H1 (cell line): ENCODE data around the gene TEX54. TPM values are rescaled to one million over a fixed set of nuclear protein-coding genes. Genes with fewer than 3 reads are reported as not detected.

ENCODE experiments used
- CEBPB ChIP-seq: IDR thresholded peaks from 2 replicates; pipeline ENCODE4 v1.6.1; 2012; ENCODE audit warnings: low read depth, low read length
- CHD7 ChIP-seq: fragments of 300-600 bp; sonication (generic); IDR thresholded peaks from 2 replicates; pipeline ENCODE4 v1.7.1; 2012; ENCODE audit warnings: low read length, moderate library complexity, mild to moderate bottlenecking, inconsistent platforms; ENCODE audit not compliant: insufficient replicate concordance
- CREB1 ChIP-seq: IDR thresholded peaks from 2 replicates; pipeline ENCODE4 v1.6.1; 2012; ENCODE audit warnings: inconsistent platforms
- HDAC6 ChIP-seq: IDR thresholded peaks from one replicate; pipeline ENCODE4 v1.7.1; 2012; ENCODE audit warnings: low read depth, mild to moderate bottlenecking, inconsistent platforms, low read length, moderate library complexity
- MAFK ChIP-seq: IDR thresholded peaks from 2 replicates; pipeline ENCODE4 v1.6.1; 2012; ENCODE audit warnings: low read depth, mild to moderate bottlenecking, improper control_type of control experiment, low read length
- POLR2AphosphoS5 ChIP-seq: IDR thresholded peaks from 2 replicates; pipeline ENCODE4 v1.6.1; 2011; ENCODE audit warnings: low read depth, low read length
- RAD21 ChIP-seq, 2 experiments: IDR thresholded peaks in 1 of 2; conservative IDR thresholded peaks in 1 of 2; 2 replicates each; pipeline ENCODE4 v1.6.1; 2011; ENCODE audit warnings: low read depth in 2 of 2, low read length in 2 of 2, improper control_type of control experiment in 1 of 2, inconsistent platforms in 1 of 2, mild to moderate bottlenecking in 1 of 2, moderate library complexity in 1 of 2
- SAP30 ChIP-seq: fragments of 300-600 bp; sonication (generic); IDR thresholded peaks from 2 replicates; pipeline ENCODE4 v1.7.1; 2012; ENCODE audit warnings: low read length, moderate library complexity, mild to moderate bottlenecking, inconsistent platforms; ENCODE audit not compliant: insufficient read depth, insufficient replicate concordance
- SIN3A ChIP-seq, 2 experiments: IDR thresholded peaks in 1 of 2; conservative IDR thresholded peaks in 1 of 2; 2 replicates each; pipeline ENCODE4 v1.6.1; 2011 to 2012; ENCODE audit warnings: low read length in 2 of 2, improper control_type of control experiment in 1 of 2, low read depth in 1 of 2, mild to moderate bottlenecking in 1 of 2
- SP2 ChIP-seq: IDR thresholded peaks from 2 replicates; pipeline ENCODE4 v1.6.1; 2012; ENCODE audit warnings: mild to moderate bottlenecking, low read length, inconsistent platforms
- TAF1 ChIP-seq: IDR thresholded peaks from 2 replicates; pipeline ENCODE4 v1.6.1; 2011; ENCODE audit warnings: mild to moderate bottlenecking, low read depth, low read length
- polyA plus RNA-seq, 7 experiments: library from polyadenylated mRNA; depleted of rRNA in 3 of 7; stranded (reverse) in 5 of 7; unstranded in 2 of 7; fragments of >200 nt in 5 of 7; fragments of 200-250 nt in 2 of 7; gene quantifications; 1 replicate in 5 of 7; 2 replicates in 1 of 7; 4 replicates in 1 of 7; pipeline versions ENCODE4 v1.2.1 to v1.2.3, GENCODE V29; 2011 to 2013; ENCODE audit warnings: missing spikeins in 2 of 7, mixed read lengths in 2 of 7
- total RNA-seq: library from RNA; stranded (reverse); fragmentation: NEBNext Ultra II Directional; extraction: Animal tissue kit (Norgen Biotek cat#: 25700); gene quantifications from 2 replicates; pipeline ENCODE4 v1.2.1, GENCODE V29; 2021

TEX54 gene
- total and polyA plus RNA-seq, 2 of the 8 experiments (the other 6 are each of a cell fraction or from before 2014, with no cell fraction given): 1.2 TPM; not detected in 1

DNA sequence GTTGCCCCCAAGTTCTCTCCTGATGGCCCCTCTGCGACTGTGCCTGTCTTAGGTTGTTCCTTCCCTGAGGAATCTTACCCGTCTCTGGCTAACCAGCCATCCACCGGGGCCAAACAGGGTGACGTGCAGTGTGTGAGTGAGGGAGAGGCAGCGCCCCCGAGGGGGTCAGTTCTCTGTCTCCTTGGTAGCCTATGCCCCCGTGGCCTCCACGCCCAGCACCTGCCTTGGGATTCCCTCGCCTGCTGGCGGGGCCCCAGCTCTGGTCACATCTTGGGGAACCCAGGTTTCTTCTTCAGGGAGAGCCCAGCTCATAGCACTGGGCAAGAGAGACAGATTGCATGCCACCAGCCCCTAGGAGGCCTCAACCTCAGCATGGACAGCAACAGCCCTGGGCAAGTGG is 33.2 kb downstream of the TEX54 start (continued):
- TF ChIP-seq CHD7 (no peak), MAFK (no peak), HDAC6 (no peak), CEBPB (no peak), SP2 (no peak), POLR2AphosphoS5 (no peak), CREB1 (no peak), TAF1 (no peak), RAD21 (IDR thresholded peaks at IDR 0.05 in 1 of 2, conservative IDR thresholded peaks at IDR 0.05 in 1 of 2; ENCODE audit: low read depth in 2 of 2, low read length in 2 of 2) (no peak), SIN3A (conservative IDR thresholded peaks at IDR 0.05 in 1 of 2, IDR thresholded peaks at IDR 0.05 in 1 of 2; ENCODE audit: low read depth in 1 of 2, low read length in 2 of 2) (no peak), SAP30 (no peak)
